Activated CD8-positive, alpha-beta T cell treated with anti-CD3 and anti-CD28 coated beads, Interleukin-2, amount 10 ng/mL, durations not matched to agents 7 days and 5 days (primary cell): ENCODE data around the gene NR4A1. TPM values are rescaled to one million over a fixed set of nuclear protein-coding genes. Genes with fewer than 3 reads are reported as not detected.

Experiments
- ATAC-seq: fragments of 150-1000 bp; cut with Tn5 transposase; one replicate; pipeline ENCODE4 v1.10.0; 2021; ENCODE audit warnings: moderate library complexity
- CTCF ChIA-PET: fragments of 350-600 bp; sonication (Branson Sonifier 250); formaldehyde crosslinking; loops from one replicate; lab custom pipeline; 2021; ENCODE audit warnings: antibody characterized with exemption; lab: Charles Lee
- POLR2A ChIA-PET: fragments of 350-600 bp; sonication (Branson Sonifier 250); formaldehyde crosslinking; loops from one replicate; lab custom pipeline; 2021; ENCODE audit warnings: antibody characterized with exemption; lab: Charles Lee
- DNase-seq: peaks from one replicate; pipeline ENCODE4 v3.0.0-alpha.2; 2020
- H3K27ac Mint-ChIP-seq: one replicate; pipeline ENCODE4 v1.8.0; 2021; ENCODE audit warnings: mild to moderate bottlenecking, mixed read lengths
- H3K27me3 Mint-ChIP-seq: one replicate; pipeline ENCODE4 v1.8.0; 2021; ENCODE audit warnings: low read depth, mixed read lengths
- H3K36me3 Mint-ChIP-seq: one replicate; pipeline ENCODE4 v1.8.0; 2021; ENCODE audit warnings: low read depth, mixed read lengths
- H3K4me1 Mint-ChIP-seq: one replicate; pipeline ENCODE4 v1.8.0; 2021; ENCODE audit warnings: low read depth, mixed read lengths
- H3K4me3 Mint-ChIP-seq: one replicate; pipeline ENCODE4 v1.8.0; 2021; ENCODE audit warnings: mild to moderate bottlenecking, mixed read lengths
- H3K9me3 Mint-ChIP-seq: one replicate; pipeline ENCODE4 v1.8.0; 2022; ENCODE audit warnings: mixed read lengths; ENCODE audit not compliant: insufficient read depth
- total RNA-seq, 2 experiments: library from RNA; stranded (reverse); gene quantifications; one replicate each; pipeline ENCODE4 v1.2.3, GENCODE V29; 2021

The NR4A1 gene
- total RNA-seq, 2 experiments from 2014 or later = 4.3 to 5.6 TPM

DNA sequence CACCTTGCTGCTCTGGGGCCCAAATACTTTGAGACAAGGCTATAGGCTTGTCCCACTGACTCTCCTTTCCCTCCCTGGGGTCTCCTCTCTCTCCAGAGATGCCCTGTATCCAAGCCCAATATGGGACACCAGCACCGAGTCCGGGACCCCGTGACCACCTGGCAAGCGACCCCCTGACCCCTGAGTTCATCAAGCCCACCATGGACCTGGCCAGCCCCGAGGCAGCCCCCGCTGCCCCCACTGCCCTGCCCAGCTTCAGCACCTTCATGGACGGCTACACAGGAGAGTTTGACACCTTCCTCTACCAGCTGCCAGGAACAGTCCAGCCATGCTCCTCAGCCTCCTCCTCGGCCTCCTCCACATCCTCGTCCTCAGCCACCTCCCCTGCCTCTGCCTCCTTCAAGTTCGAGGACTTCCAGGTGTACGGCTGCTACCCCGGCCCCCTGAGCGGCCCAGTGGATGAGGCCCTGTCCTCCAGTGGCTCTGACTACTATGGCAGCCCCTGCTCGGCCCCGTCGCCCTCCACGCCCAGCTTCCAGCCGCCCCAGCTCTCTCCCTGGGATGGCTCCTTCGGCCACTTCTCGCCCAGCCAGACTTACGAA lies 3.1 kb downstream of the NR4A1 start:
- CTCF ChIA-PET = interaction anchor here (0.8 to 1.6 kb wide), 3 partner anchors 15 to 29 kb away, joined by 3 to 6 read pairs (median 5); partner anchors contain the start of gene ATG101

GRCh38 chr12:52054833-52055730 lies 3.8 kb downstream of the NR4A1 start:
- no peaks in the 10 kb centered on the region for H3K27me3 Mint-ChIP-seq
- ChIA-PET CTCF (interaction anchor here (0.8 to 1.6 kb wide), 4 partner anchors 14 to 34 kb away, joined by 3 to 6 read pairs (median 4); partner anchors contain the start of gene ATG101), POLR2A (no interaction called here)
- peaks cover 26% of the 10 kb centered on the region for H3K4me1 Mint-ChIP-seq
- no peak overlapping the region for H3K27ac Mint-ChIP-seq
- no peak overlapping the region for H3K4me3 Mint-ChIP-seq
- no peak for ATAC-seq
- H3K9me3 Mint-ChIP-seq = no peaks in the 10 kb centered on the region
- no peak for DNase-seq
- H3K36me3 Mint-ChIP-seq = no peaks in the 10 kb centered on the region

More for the DNA sequence above, 3.1 kb downstream of the NR4A1 start:
- Mint-ChIP-seq H3K27me3 (no peaks in the 10 kb centered on the region), H3K27ac (no peak overlapping the region), H3K4me1 (peaks cover 33% of the 10 kb centered on the region), H3K4me3 (no peak overlapping the region), H3K36me3 (no peaks in the 10 kb centered on the region), H3K9me3 (no peaks in the 10 kb centered on the region)
- no peak for ATAC-seq
- no peak for DNase-seq
- POLR2A ChIA-PET = no interaction called here

DNA sequence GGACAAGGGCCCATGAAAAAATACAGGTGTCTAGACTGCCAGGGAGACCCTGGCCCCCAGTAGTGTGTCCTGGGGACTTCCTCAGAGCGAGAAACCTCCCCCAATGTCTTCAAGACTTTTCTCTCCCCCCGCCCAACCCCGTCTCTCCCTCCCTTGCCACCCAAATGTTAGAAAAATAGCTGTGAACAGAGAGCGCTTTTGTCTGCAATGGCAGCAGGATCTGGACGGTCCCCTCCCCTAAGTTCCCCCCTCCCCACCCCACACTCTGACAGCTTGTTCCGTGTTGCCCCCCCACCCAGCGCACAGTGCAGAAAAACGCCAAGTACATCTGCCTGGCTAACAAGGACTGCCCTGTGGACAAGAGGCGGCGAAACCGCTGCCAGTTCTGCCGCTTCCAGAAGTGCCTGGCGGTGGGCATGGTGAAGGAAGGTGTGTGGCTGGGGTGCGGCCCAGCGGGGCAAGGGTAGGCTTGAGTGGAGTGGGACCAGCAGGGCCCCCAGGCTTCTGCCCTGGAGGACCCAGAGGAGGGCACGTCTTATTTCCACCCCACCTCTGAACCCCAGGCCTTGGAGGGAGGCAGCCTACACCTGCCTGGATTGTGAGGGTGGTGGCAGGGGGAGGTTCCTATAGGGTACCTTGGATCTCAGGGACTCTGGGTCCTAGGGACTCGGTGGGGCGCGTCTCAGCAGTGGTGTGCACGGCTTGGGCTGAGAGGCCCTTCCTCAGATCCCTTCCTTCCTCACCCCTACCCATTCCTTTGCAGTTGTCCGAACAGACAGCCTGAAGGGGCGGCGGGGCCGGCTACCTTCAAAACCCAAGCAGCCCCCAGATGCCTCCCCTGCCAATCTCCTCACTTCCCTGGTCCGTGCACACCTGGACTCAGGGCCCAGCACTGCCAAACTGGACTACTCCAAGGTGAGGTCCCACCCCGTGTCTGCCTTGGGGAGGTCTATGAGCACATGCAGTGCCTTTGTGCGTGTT lies 4.8 kb downstream of the NR4A1 start:
- no peaks in the 10 kb centered on the region for H3K36me3 Mint-ChIP-seq

DNA sequence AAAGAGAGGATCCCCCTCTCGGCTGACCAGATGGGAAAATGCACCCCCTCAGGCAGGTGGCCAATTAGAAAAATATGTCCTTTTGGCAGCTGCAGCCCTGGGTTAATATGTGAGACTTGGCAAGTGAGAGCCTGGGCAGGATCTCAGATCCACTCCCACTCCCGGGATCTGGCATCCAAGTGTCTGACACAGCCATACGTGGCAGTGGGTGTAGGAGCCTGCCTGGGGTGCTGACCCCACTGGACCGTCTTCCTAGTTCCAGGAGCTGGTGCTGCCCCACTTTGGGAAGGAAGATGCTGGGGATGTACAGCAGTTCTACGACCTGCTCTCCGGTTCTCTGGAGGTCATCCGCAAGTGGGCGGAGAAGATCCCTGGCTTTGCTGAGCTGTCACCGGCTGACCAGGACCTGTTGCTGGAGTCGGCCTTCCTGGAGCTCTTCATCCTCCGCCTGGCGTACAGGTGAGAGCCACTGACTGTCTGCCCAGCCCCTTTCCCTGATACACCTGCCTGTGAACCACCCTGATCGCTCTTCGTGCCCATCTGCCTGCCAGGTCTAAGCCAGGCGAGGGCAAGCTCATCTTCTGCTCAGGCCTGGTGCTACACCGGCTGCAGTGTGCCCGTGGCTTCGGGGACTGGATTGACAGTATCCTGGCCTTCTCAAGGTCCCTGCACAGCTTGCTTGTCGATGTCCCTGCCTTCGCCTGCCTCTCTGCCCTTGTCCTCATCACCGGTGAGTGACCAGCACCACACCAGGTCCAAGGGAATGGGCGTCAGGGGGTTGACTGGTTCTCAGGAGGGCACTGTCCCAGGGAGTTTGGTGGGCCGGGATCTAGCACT lies 5.8 kb downstream of the NR4A1 start:
- H3K4me1 Mint-ChIP-seq = peaks cover 12% of the 10 kb centered on the region
- no peak for DNase-seq
- no peaks in the 10 kb centered on the region for H3K27me3 Mint-ChIP-seq
- no peak for ATAC-seq
- ChIA-PET CTCF (interaction anchor here (0.8 to 1.4 kb wide), 5 partner anchors 12 to 36 kb away, joined by 3 to 9 read pairs (median 3); no protein-coding TSS in a partner anchor), POLR2A (no interaction called here)
- H3K27ac Mint-ChIP-seq = no peak overlapping the region
- no peak overlapping the region for H3K4me3 Mint-ChIP-seq
- H3K9me3 Mint-ChIP-seq = no peaks in the 10 kb centered on the region
- H3K36me3 Mint-ChIP-seq = no peaks in the 10 kb centered on the region

More for the DNA sequence above, 4.8 kb downstream of the NR4A1 start:
- H3K27ac Mint-ChIP-seq = no peak overlapping the region
- ChIA-PET CTCF (interaction anchor here (0.9 to 1.6 kb wide), 6 partner anchors 13 to 35 kb away, joined by 3 to 9 read pairs (median 4); partner anchors contain the start of gene ATG101), POLR2A (no interaction called here)
- H3K9me3 Mint-ChIP-seq = no peaks in the 10 kb centered on the region
- ATAC-seq = no peak
- no peak for DNase-seq
- no peaks in the 10 kb centered on the region for H3K27me3 Mint-ChIP-seq
- peaks cover 20% of the 10 kb centered on the region for H3K4me1 Mint-ChIP-seq
- H3K4me3 Mint-ChIP-seq = no peak overlapping the region

DNA sequence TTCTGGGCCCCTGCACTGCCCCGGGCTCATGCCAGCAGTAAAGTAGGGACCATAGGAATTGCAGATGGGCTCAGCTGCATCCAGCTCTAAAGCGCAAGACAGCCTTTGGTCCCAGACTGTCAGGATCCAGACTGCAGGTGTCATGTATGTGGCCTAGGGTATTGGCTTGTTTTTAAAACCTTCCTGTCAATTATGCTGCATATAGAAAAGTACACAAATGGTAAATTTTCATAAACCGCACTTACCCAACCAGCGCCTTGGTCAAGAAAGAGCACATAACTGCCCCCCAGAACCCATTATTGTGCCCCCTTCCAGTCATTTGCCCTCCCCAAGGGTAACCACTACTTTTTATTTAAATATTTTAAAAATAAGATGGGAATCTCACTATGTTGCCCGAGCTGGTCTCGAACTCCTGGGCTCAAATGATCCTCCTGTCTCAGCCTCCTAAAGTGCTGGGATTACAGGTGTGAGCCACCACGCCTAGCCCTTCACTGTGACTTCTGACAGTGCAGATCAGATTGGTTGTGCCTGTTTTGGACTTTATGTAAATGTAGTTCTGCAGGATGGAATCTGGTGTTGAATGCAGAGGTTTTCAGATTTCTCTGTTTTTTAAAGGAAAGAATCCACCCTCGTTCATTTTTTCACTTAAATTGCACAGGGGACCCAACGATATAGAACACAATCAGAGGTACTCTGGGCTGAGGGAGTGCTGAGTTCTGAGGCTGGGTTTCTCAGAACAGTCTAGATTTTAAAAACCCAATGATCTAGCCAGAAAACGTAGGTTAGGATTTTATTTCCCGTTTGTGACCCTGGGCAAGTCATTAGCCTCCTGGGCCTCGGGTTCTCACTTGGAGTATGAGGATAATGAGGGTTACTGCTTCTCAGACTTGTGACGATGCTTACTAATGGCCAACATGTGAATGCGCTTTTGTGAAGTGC lies 6.7 kb downstream of the NR4A1 start:
- Mint-ChIP-seq H3K4me3 (no peak overlapping the region), H3K9me3 (no peaks in the 10 kb centered on the region), H3K27ac (no peak overlapping the region), H3K27me3 (no peaks in the 10 kb centered on the region), H3K4me1 (peaks cover 3% of the 10 kb centered on the region), H3K36me3 (no peaks in the 10 kb centered on the region)
- ChIA-PET POLR2A (no interaction called here), CTCF (interaction anchor here (1.4 to 19.0 kb wide), 3 partner anchors 32 to 37 kb away, joined by 4 to 424 read pairs (median 9); no protein-coding TSS in a partner anchor)
- ATAC-seq = no peak
- DNase-seq = no peak

DNA sequence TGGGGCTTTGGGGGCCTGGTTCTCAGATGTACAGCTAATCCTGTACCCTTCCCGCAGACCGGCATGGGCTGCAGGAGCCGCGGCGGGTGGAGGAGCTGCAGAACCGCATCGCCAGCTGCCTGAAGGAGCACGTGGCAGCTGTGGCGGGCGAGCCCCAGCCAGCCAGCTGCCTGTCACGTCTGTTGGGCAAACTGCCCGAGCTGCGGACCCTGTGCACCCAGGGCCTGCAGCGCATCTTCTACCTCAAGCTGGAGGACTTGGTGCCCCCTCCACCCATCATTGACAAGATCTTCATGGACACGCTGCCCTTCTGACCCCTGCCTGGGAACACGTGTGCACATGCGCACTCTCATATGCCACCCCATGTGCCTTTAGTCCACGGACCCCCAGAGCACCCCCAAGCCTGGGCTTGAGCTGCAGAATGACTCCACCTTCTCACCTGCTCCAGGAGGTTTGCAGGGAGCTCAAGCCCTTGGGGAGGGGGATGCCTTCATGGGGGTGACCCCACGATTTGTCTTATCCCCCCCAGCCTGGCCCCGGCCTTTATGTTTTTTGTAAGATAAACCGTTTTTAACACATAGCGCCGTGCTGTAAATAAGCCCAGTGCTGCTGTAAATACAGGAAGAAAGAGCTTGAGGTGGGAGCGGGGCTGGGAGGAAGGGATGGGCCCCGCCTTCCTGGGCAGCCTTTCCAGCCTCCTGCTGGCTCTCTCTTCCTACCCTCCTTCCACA lies 7.6 kb downstream of the NR4A1 start:
- ATAC-seq = no peak
- DNase-seq = no peak
- CTCF ChIA-PET = interaction anchor here (0.7 to 19.0 kb wide), 3 partner anchors 11 to 33 kb away, joined by 3 to 424 read pairs (median 3); partner anchors contain the start of gene ATG101
- H3K36me3 Mint-ChIP-seq = no peaks in the 10 kb centered on the region
- no peaks in the 10 kb centered on the region for H3K4me1 Mint-ChIP-seq
- H3K4me3 Mint-ChIP-seq = no peak overlapping the region
- no peak overlapping the region for H3K27ac Mint-ChIP-seq
- no peaks in the 10 kb centered on the region for H3K27me3 Mint-ChIP-seq
- POLR2A ChIA-PET = no interaction called here
- no peaks in the 10 kb centered on the region for H3K9me3 Mint-ChIP-seq

- no peak overlapping the region for H3K27ac Mint-ChIP-seq
- H3K4me1 Mint-ChIP-seq = no peaks in the 10 kb centered on the region
- H3K4me3 Mint-ChIP-seq = no peak overlapping the region
- POLR2A ChIA-PET = no interaction called here
- DNase-seq (no peak), ATAC-seq (no peak)
- H3K36me3 Mint-ChIP-seq = no peaks in the 10 kb centered on the region
- no peaks in the 10 kb centered on the region for H3K9me3 Mint-ChIP-seq
- no peaks in the 10 kb centered on the region for H3K27me3 Mint-ChIP-seq
- CTCF ChIA-PET = interaction anchor here (0.7 to 19.0 kb wide), 4 partner anchors 10 to 34 kb away, joined by 3 to 424 read pairs (median 10); partner anchors contain the start of gene ATG101
Observed at GRCh38 chr12:52059582-52060497, 8.6 kb downstream of the NR4A1 start.

GRCh38 chr12:52060498-52061177 lies 9.4 kb downstream of the NR4A1 start:
- H3K9me3 Mint-ChIP-seq = no peaks in the 10 kb centered on the region
- H3K27ac Mint-ChIP-seq = no peak overlapping the region
- H3K4me1 Mint-ChIP-seq = no peaks in the 10 kb centered on the region
- H3K4me3 Mint-ChIP-seq = no peak overlapping the region
- H3K27me3 Mint-ChIP-seq = peaks cover 5% of the 10 kb centered on the region
- ATAC-seq = peak; percentile 14
- no peak for DNase-seq
- no peaks in the 10 kb centered on the region for H3K36me3 Mint-ChIP-seq
- POLR2A ChIA-PET = interaction anchor here (1.5 kb wide), 1 partner anchor 10 kb away, joined by 5 read pairs; the partner anchor contains the start of gene NR4A1
- CTCF ChIA-PET = interaction anchor here (1.2 to 19.0 kb wide), 3 partner anchors 22 to 34 kb away, joined by 3 to 424 read pairs (median 17); no protein-coding TSS in a partner anchor
